Fibroblast of the conjunctiva (primary cell): ENCODE data around the gene PFN2.
A peak's percentile ranks its signal among the peaks of the same experiment; 100 is the strongest.
"Not testable (repeated sequence)": the region's sequence is repeated elsewhere in the genome, so short reads cannot be mapped to it uniquely, and the experiment has no call there.

Experiments used
- DNase-seq: peaks from one replicate; pipeline ENCODE4 v3.0.0-alpha.2; 2010; ENCODE audit warnings: low read depth

Gene PFN2, protein sequence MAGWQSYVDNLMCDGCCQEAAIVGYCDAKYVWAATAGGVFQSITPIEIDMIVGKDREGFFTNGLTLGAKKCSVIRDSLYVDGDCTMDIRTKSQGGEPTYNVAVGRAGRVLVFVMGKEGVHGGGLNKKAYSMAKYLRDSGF

DNA sequence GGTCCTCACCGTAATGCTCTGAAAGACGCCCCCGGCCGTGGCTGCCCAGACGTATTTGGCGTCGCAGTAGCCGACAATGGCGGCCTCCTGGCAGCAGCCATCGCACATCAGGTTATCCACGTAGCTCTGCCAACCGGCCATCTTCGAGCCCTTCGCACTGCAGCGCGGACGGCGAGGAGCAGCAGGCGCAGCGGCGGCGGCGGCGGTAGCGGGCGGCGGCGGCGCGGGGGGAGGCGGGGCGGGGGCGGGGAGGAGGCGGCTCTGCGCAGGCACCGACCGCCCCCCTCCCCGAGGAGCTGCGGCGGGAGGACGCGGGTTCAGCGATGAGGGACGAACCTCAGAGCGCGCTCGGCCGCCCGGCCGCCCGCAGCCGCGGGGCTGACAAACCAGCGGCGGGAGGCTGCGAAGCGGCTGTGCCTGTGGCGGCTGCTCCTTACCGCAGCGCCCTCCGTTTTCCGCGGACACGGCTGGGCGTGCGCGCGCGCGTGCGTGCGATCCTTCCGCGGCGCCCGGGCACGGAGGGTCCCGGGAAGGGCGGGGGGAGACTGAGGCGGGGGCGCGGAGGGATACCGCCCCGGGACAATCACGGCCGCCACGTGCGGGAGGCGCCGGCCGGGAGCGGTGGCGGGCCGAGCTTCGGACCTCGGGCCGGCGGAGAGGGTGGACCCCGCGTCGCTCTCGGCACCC is at the start of gene PFN2:
PFN2 (minus strand) TSS at position 180 of the 687 bp plus-strand sequence; CDS start at position 141, 39 bp downstream.
- DNase-seq = peak; percentile 45

DNA sequence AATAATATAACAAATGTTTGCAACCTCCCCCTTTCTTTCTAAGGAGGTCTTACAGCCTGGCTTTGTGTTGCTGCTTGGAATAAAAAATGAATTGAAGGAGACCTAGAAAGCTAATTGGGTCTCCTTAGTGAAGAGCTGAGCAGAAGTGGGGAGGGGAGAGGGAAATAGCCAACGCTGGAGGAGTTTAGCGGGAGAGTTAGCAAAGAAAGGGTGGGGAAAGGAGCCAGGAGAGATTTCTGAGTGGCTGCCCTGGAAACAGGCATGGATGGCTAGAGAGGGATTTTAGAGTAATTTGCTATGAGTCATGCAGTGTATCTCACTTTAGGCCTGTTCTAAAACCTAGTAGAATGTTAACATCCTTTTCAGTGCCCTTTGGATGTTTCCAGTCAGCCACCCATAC is 45.2 kb upstream of the PFN2 start:
- no peak for DNase-seq

DNA sequence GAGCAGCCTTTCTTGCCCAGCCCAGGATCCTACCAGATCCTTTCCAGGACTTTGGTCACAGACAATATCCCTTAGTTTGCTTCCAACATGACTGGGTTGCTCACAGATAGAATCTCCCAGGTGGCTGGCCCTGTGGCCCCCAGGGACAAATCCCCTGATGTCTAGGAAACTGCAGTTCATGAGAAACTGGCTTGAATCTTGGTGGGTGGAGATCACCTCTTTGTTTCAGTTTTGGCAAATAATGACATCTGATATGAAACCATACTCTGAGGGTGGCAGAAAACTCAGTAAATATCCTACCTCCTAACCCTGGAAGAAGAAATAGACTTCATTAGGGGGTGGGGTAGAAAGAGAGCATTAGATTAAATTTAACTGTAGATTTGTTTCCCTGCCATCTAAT is 44.1 kb upstream of the PFN2 start:
- DNase-seq = no peak

DNA sequence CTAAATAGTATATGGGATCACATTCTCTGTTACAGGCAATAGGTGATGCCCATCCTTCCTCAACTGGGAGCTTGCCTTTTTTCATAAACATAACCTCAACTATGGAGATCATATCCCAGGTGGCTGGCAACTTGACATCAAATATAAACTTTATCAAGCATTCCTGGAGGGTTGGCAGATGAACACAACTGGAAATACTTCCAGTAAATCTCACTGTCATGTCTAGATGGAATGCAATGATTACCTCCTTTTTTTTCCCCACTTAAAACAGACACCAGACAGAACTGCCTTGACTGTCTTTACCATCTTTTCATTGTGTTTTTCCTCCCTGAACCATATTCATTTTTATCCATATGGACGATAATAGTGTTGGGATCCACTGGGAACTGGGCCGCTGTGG is 43.1 kb upstream of the PFN2 start:
- no peak for DNase-seq

DNA sequence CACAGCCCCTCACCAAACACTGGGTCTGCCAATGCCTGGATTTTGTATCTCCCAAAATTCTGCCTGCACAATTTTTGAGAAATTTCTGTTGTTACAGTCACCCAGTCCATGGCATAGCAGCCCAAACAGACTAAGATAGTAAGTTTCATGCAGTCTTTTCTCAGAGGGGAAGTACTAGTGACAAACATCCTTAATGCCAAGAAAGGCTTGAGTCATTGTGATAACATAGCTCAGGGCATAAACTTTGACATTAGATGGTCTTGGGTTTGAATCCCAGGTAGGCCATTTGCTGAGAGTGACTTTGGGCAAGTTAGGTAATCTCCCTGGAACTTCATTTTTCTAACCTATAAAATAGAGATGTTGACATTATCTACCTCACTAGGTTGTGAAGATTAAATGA is 36.1 kb upstream of the PFN2 start:
- DNase-seq = no peak

DNA sequence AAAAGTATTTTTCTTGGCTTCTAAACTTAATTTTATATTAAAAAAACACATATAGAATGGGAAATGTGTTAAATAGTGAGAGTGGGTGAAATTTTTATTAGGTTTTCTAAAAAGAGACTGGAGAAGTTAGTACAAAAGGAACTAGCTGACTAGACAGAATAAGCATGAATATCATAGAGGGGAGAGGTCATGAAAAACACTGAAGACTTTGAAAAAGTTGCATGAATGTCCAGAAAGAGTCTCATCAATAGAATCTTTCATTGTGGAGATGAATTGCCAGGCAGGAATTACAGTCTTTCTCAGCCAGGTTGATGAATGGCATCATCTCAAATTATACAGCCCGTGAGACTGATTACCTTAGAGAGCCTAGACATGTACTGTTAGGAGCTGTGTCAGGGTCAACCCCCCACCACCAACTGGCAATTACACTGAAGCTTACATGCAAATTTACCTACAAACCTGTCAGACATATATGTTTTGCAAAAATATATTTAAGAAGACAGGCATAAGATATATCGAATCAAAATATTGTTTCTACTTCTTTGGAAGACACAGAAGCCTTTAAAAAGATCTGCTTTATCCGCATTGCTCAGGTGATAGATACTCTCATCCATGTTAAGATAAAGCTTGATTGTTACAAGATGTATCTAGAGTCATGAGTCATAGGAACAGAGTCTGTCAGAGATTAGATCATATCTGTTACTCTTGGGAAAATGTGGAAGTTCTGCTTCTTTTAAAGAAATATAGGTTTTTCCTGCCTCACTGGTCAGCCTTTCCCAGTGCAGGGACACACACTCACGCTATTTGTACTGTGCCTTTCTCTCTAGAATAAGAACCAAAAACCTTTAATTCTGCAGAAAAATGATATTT is 34.8 kb upstream of the PFN2 start:
- no peak for DNase-seq

DNA sequence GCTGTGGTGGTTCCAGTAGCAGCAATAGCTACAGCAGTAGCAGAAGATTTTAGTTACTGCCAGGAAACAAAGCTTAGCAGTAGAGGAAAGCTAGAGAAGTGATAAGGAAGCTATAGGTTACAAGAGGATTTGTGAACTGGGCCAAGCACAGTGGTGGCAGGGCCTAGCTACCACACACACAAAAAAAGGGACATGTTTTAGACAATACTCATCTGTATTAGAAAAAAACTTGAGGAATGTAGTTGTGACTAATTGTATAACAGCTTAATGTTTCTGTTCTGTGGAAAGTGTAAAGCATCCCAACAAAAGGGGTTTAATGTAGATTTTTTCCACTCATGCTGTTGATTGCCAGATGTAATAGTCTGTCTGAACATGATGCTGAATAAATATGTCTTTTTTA is 29.9 kb upstream of the PFN2 start:
- DNase-seq = no peak

DNA sequence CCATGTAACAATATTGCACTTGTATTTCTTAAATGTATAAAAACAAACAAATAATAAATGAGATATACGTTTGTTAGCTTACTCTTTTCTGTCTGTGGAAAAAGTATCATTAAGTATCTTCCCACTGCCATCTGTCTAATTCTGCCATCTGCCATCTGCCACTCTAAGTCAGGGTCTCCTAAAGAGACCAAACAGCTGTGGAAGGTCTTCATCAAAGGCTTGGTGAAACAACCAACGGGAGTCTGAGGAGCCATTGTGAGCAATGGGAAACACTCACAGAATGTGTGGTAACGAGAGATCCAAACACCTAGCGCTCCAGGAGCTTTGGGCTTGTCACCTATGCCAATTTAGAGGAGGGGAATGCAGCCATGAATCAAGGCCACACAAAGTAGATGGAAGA is 28.7 kb upstream of the PFN2 start:
- no peak for DNase-seq

DNA sequence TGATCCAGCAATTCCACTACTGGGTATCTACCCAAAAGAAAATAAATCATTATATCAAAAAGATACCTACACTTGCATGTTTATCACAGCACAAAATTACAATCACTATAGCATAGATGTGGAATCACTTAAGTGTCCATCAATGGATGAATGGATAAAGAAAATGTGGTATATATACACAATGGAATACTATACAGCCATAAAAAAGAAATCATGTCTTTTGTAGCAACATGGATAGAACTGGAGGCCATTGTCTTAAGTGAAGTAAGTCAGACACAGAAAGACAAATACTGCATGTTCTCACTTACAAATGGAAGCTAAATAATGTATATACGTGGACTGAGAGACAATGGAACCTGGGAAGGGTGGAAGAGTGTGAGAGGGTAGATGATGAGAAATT is 28.3 kb upstream of the PFN2 start:
- DNase-seq = no peak

DNA sequence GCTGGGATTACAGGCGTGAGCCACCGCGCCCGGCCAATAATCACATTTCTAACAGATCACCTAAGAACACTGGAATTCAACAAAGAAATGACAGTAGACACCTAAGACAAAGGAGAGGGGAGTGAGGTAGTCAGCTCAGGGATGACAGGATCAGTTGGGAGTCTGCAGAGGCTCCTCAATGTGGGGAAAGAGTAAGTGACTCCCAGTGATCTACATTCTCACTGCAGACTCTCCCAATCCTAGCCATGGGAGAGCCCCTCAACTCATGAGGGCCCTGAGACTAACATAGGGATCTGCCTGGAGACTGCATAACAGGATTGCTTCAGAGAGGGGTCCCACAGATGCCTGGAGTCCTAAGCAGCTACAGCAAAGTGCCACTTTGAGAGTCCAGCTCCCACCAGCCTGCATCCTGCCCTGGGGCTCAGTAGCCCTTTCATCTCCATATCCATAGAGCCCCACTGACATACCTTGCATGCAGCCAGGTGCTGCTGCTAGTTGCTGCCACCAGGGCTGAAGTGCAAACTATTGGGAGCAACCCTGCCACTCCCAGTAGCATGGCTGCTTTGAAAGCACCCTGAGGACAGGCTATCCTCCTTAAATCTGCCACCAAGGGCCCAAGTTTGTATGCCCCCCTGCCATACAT is 21.8 kb upstream of the PFN2 start:
- no peak for DNase-seq

DNA sequence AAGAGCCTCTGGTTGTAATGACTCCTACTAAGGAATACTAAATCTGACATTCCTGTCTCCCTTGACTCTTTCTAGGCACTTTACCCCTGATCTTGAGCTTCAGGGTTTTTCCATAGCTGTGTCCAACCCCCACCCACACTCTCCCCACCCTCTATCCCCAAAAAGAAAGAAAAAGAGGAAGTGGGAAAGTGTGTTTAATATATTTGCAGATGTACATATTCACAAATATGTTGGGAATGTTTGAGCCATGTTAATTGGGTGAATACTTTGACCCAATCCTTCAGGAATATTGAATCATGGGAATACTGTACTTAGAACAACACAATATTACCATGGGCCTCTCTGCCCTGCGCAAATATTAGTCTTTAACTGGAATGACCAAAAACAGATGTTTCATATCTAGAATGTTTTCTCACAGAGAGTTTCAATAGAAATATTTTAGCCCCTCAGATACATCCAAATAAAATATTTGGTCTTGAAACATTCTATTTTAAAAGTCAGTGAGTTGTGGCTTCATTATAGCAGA is 19.8 kb upstream of the PFN2 start:
- DNase-seq = no peak

DNA sequence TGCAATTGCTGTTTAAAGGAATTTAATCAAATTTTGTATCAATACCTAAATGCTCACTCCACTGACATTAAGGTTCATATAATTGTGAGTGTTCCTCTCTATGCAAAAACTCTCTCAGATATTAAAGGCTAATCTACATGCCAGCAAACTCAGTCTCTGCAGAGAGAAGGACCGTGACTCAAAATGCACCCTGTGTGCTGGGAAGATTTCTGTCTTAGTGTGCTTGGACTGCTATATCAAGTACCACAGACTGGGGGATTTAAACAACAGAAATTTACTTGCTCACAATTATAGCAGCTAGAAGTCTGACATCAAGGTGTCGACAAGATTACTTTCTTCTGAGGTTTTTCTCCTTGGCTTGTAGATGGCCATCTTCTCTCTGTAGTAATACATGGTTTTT is 18.6 kb upstream of the PFN2 start:
- no peak for DNase-seq

DNA sequence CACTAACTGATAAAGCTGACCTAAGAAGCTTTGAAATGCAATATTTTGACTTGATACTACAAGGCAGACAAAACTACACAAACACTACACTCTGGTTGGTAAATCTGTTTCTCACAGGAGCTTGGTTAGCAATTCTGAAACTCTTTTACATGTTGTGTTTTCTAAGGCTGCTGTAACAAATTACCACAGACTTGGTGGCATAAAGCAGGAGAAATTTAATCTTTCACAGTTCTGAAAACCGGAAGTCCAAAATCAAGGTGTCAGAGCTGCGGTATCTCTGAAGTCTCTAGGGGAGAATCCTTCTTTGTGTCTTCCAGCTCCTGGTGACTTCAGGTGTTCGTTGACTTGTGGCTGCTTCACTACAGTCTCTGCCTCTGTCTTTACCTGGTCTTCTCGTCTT is 12.9 kb upstream of the PFN2 start:
- no peak for DNase-seq

DNA sequence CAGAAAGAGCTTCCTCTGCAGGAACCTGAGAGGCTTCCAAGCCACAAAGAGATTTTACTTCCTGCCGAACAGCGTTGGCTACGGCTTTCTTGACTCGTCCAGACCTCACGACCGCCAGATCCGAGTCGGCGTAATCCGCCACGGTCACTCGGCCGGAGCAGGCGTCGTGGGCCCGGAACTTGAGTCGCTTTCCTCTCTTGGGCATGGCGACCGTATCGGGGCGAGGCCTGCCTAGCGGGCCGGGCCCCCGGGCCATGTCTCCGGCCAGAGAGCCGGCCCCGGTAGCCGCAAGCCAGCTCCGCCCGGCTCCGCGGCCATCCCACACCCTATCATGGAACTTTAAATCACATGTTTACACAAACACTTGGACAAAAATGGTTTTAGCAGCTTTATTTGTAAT is 12.4 kb upstream of the PFN2 start:
- DNase-seq = not testable (repeated sequence)

DNA sequence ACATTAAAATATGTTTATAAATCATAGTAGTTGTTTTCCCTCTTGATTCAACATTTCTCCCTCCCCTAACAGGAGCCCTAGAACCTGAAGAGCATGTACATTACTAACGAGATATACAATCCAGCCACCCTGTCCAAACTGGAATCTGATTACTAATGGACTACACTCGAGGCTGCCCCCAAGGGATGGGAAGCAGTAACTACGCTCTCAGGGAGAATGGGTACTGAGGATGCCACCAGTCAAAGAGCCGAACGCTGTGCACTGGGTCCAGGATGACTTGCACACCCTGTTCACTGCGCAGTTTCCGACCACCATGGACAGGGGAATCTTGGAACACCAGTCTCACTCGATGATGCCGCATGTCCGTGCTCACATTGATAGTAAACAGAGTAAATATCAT is 11.3 kb upstream of the PFN2 start:
- not testable (repeated sequence) for DNase-seq

DNA sequence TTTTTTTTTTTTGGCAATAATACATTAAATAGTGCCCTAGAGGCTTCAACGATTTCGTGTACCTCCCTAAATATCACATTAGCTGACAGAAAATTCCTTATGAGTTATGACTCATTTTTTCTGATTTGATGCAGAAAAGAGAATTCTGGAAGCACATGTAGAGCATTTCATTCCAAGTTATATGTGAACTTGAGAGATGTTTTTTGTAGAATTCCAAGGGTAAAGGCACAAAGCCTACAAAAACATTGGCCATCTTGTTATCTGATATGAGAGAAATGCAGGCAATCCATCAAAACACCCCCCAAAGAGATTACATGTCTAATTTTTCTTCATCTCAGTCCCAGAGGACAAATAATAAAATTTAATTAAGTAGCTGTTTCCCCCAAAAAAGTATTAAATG is 6.7 kb upstream of the PFN2 start:
- peak; percentile 48 for DNase-seq

DNA sequence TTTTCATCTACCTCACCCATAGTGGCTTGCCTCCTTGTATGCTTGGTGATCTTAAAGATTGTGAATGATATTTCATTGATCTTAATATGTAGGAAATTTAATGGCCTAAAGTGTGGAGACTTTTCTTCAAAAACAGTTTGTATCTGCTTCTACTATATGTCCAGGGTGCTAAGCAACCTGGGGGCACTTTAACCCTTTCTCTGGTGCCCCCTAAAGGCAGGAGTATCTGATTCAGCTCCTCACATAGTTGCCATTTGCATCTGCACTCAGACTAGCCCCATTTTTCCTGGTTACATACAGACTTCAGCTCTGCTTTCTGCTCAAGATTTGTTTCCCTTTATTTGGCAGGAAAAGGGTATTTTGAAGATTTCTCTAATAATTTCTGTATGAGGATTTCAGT is 5.2 kb upstream of the PFN2 start:
- DNase-seq = no peak

DNA sequence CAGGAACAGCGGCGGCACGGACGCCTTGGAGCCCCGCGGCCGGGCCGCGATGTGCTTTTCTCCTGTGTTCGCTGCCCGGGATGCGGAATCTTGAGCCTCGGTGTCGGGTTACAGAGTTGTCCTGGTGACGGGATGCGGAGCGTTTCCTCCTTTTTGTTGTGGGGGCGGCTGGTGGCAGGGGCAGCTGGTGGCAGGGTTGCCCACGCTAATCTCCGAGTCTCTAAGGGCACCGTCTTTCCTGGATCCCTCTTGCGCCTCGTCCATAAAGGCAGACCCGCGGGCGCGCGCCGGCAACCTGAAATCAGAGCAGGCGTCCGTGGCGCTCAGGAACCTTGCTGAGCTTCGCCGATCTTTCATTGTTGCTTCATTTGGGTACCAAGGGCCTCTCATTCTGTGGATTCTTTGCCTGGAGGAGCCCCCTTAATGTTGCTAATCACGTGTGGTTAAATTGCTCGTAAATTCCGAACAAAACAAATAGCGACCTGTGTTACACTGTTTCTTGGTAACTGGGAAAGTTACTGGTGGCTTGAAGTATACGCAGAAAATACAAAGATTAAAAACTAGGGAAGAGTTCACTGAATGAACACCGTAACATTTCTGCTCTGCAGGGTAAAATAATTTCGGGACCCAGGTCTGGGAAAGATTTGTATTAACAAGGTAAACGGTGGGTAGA is 844 bp upstream of the PFN2 start:
- peak; percentile 38 for DNase-seq

DNA sequence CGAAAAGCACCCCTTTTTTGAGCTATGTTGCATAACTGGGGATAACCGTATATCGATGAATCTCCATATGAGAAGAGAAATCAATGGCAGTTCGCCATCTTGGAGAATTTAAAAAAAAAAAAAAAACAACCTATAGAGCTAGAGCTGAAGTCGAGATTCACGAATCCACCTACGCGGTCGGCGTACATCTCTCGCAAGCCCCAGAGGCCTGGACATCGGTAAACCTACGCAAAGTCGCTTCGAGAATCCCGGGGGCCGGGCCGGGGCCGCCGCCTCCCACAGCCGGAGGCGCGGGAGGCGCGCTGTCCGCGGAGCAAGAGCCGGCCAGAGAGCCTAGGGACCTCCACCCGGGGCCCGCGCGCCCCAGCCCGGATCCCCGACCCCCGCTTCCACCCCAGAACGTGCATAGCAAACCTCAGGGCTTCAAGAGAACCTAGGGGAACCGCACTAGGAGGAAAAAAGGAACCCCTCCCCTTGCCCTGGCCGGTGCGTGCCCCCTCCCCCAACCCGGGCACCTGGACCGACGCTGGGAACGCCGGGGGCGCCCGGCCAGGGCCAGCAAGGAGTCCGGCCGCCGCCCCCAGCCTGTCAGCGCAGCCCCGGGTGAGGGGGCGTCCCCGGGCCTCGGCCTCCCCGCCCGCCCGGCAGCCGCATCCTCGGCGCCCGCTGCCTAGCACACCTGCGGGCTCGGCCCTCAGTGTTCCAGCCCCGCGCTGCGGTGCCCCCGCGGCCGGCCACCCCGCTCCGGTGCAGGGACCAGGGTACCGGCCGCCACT is 567 bp downstream of the PFN2 start:
- DNase-seq = peak; percentile 69

DNA sequence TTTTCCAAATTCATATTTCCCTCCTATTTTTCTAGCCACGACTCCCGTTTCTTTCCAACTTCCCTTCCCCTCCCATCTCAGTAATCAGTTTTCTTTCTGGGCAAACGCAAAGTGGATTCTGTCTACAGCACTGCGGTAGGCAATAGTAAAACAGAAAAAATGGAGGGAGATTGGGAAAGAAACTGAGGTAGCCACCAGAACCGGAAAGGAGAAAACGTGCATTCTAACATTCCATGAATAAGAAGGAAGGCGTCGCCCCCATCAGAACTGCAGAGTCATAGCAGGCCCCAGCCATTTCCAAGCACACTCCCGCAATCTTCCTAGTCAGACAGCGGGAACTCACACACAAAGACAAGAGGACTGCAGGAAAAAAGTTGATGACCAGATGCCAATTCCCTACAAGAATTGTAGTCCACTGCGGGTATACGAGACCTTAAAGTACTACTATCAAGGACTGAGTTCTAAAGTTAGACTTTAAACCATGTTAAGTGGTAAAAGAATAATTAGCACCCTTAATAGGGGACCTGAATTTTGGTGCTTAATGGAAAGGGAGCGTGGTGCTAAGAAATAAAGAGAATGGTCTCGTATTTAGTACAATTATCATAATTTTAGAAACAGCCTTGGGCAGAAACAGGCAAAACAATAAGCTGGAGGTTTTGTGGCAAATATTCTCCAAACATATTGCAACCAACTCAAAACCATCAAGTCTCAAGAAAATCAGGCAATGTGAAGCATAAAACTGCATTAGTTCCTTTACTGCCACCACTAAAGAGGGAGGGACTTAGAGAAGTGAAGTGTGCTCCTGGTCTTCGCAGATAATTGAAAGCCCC is 1.4 kb downstream of the PFN2 start:
- peak; percentile 68 for DNase-seq
